Pons (tissue), 1 donor: ENCODE results near the gene ING5.

Source experiments
- DNase-seq: peaks from one replicate; pipeline ENCODE4 v3.0.0-alpha.2; 2016; ENCODE audit warnings: low spot score

The ING5 gene

GRCh38 chr2:241776336-241777169 is 74.7 kb downstream of the ING5 start, which contains the start of gene GAL3ST2:
Gene GAL3ST2 (plus strand): TSS chr2:241776822. CDS start chr2:241776956, 134 bp downstream.
- DNase-seq = no peak

GRCh38 chr2:241777170-241777685 is 75.4 kb downstream of the ING5 start:
- no peak for DNase-seq

- DNase-seq = no peak
These were observed 76.1 kb downstream of the ING5 start for GRCh38 chr2:241777686-241778627.
